GM18498 (cell line): ENCODE data around the gene ROBO1.
A peak's percentile ranks its signal among the peaks of the same experiment; 100 is the strongest.
"Not testable (repeated sequence)": the region's sequence is repeated elsewhere in the genome, so short reads cannot be mapped to it uniquely, and the experiment has no call there.

ENCODE experiments used
- ATAC-seq: cut with Tn5 transposase; IDR thresholded peaks from one replicate; pipeline ENCODE4 v1.9.1; 2021; ENCODE audit warnings: mild to moderate bottlenecking, moderate library complexity; ENCODE audit not compliant: unreplicated experiment

ROBO1 gene

DNA sequence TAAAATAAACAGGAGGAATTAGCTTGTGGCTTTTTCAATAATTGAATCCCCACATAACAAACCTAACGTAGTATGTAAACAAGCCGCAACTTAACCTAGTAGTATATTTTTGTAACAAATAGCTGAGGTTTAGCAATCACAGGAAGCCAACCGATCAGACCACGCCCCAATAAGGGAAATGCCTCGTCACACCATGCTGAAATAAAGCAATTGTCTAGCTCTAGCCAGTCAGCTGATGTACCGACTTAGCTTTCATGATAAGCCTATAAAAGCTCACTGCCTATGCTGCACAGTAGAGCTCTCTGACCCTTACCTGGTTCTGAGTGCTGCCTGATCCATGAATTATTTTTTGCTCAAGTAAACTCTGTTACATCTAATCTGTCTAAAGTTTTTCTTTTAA is 208.9 kb downstream of the ROBO1 start:
- ATAC-seq: no peak

DNA sequence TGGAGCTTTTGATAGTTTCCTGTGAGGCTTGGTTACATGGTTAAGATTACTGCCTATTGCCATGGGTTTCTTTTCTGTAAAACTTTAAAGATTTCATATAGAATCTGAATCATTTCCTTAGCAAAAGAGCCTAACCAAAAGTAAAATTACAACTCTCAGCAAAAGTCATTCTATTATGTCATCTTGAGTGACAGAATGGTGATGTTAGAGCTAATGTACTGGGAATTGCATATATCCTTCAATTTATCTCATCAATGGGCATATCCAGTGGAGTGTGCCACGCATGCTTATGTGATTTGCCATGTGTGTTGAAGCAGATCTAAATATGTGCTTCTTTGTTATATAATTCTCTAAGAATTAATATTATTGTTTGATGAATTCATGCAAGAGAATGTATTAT is 212.1 kb downstream of the ROBO1 start:
- ATAC-seq: no peak

DNA sequence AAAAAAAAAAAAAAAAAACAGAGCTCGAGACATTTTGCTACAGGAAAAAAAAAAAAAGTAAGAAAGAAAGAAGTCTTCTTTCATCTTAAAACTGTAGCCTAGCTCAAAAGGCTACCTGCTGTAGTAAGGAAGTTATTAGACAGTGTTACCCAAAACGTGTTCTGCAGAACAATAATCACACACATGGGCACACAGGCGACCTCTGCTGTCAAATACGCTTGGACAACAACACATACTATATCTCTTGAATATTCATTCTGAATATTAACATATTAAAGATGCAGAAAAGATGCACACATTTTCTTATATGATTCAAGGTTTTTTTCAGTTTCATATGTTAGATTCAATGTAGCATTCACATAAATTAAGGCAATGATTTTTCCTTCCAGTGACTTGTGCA is 215.8 kb downstream of the ROBO1 start:
- ATAC-seq: no peak

DNA sequence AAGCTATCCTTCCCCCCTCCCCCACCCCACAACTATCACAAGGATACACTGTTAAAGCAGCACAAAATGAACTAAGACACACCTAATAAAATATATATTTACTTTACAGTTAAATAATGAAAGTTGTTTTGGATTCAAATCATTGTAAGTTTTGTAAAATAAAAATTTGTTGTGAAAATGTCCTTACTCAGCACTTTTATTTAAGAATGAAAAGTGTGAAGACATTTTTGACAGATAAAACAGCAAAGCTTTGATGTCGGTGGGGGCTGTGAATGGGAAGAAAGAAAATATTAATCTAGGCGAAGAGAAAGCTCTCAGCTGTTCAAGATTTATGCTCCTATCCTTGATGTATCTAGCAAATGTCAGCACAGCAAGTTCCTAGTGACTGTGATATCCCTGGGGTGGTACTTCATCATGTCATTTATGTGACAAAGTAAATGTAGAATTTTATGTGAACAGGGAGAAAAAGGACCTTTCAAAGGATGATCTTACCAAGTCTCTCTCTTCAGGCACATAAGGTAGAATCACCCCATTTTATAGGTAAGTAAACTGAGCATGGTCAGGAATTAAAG is 216.4 kb downstream of the ROBO1 start:
- ATAC-seq: no peak

DNA sequence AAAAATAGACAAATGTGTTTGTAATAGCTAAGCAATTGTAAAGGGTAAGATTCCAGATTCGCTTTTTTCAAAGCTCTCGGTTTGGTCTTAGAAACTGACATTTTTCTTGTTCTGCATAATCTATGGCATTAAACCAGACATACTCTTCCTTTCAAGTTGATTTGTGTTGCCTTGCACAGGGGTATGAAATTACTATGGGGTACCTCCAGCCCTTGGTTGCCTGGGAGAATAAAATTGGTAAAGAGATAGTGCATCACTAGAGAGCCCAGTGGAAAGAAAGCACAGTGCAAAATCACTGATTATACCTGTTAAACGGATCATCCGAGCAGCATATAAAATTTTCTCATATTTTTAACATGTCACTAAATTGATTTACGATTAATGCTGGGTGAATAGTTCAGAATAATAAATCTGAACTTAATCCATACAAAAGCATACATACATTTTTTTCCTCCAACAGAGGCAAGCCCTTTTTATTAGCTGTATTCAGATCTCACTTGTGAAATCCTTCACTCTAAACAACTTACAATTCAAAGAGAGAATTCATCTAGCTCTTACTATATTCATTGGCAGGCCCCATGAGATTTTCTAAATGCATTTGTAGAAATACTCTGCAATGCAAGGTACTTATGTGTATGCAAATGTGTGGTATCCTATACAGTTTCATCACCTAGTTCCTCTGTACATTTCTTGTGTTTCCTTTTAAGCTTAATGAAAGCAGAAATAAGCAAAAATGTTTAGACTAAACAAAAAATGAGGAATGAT is 224.4 kb downstream of the ROBO1 start:
- ATAC-seq: no peak

DNA sequence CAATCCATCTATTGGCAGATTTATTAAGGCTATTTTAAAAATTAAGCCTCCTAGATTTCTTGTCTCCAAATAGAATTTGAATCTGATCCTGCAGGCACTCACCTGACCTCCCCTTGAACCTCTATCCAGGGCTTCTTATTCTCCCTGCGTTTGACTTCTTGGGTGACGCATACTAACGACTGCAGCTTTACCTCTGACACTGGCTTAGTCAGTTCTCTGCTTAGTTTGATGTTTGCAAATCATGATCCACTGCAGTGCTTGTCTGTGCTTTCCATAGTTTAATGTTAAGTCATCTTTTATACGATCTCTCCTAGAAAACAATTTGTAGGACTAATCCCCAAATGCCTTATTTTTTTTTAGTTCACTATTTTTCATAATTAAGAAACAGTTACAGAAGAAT is 233.1 kb downstream of the ROBO1 start:
- ATAC-seq: no peak

DNA sequence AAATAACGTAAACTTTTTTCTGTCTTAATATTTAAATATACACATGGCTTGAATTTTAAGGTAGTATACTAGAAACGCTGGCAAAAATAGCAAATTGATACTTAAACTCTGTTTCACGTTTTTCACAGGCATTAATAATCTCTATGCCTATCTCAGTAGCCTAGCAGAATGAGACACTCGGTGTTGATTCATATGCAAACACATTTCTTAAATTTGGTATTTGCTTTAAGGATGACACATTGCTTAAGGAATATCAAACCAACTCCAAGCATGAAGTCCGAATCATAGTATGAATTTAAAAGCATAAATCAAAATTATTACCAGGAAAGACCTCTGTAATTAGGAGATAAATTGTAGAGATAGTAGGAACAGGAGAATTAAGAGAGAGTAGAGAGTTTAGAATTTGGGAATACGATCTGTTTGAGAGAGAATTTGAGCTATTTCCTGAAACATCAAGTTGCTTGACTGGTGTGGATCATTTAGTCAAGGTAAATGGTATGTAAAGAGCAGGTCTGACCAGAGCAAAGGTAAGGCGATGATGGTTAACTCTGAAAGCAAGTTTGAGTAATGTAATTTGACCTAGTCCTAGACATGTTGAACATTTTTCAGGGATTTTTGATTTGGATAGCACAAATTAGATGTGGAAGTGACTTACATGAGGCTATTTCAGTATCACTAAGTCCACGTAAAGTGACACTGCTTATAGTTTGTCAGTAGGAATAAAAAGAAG is 236.1 kb downstream of the ROBO1 start:
- no peak for ATAC-seq

DNA sequence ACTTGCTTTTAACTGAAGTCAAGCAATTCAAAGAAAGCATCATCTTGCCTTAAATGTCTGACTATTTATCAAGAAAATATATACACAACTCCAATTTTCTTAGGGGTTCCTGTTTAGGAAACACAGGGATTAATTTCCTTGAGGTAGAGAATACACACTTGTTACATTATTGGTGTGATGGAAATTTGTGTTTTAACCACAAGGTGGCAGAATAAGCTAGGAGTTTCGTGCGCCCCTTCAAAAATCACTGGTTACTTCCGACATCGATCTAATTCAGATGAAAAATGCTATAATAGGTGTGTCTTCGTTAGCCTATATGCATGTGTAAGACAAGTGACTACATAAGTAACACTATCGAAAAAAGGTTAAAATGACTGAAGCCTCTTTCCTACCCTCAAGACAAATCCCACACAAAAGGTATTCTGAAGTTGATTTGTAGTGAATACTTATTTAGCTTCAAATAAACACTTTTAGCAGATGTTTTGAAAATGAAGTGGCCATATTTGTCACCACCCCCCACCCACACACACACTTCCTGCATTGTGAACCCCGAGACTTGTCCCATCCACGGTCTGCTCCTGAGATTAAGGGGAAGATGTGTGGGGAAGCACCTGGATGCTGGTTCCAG is 246.5 kb downstream of the ROBO1 start:
- ATAC-seq: peak; percentile 69

DNA sequence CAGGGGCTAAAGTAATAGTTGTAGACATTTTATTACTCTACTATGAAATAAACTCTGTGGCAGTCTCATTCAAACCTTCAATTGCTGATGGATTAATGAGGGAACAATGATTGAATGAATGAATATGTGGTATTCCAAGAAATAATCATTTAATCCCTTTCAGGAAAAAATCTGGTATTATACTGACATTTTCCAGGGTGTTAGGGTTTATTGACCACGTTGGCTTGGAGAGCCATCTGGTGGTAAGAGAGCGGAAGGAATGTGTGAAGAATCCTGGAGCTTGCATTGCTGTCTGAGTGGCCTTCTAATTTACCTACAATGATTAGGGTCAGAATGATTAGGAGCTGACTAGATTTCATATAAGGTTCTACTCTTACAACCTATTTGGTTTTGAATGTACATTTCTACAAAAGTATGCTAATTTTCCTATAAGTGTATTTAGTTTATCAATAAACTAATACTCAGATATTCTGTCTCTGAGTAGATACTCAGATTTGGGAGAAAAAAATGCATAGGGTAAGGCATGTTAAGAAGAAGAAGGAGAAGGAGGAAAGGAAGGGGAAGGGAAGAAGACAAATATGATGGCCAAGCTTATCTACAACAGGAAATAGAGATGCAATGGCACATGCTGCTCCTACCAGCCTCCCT is 249.9 kb downstream of the ROBO1 start:
- ATAC-seq: no peak

DNA sequence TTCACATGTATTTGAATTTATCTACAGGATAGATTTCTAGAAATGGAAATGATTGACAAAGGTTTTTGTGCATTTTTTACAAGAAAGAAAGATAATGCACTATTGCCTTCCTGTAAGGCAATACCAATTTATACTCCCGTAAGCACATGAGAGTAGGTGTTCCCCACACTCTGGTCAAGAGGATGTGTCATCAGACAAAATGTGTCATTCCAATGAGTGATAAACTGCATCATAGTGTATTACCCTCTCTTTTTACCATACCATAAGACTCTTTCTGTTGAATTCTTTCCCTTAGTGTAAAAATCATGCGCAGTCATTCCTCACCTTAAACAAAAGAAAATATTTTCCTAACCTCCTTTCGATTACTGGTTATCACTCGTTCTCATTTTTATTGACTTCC is 251.0 kb downstream of the ROBO1 start:
- ATAC-seq: no peak

DNA sequence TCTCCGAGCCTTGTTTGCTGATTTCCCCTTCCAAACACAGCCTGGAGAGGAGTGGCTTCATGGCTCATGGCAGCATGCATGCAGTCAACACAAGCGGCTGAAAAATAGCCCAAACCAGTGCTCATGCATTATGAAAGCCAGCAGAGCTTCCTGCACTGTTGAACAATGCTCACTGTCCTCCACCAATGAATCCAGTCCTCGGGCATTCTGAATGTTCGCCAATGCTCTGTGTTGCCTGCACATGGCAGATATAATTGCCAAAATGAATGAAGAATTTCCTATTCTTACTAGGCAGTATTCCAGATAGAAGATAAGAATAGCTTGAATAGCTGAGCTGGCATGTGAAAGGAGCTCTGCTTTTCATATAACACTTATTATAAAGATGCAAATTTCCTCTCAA is 252.7 kb downstream of the ROBO1 start:
- ATAC-seq: no peak

DNA sequence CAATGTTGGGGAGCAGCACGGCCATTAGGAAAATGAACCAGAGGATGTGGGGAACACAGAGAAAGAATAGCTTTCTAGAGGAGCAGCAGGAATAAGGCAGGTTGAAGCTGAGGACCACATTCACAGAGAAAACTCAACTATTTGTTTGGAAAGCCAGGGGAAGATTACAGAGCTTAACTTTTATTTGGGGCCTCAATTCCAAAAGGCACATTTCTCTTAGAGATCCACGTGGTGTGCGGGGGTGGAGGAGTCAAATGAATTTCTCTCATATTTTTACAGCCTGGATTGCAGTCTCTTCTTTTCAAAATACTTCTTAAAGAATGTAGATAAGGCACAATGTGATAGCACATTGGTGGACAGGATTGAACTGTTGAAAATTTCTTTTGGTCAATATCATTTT is 253.7 kb downstream of the ROBO1 start:
- no peak for ATAC-seq

DNA sequence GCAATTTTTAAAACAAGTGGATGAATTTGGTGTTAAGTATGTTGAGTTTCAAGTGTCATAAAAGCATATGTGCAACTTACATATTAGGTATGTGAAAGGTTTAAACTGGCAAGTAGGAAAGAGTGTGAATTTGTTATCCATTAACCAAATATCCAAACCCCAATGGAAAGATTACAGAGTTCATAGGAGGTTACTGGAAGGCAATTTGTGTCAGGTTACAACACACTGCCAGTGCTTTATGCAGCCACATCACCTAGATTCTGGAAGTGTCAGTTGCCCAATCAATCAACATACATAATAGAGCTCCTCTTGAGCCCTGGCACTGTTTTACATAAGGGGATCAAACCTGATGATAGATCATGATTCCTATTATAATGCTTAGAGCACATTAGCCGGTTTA is 261.0 kb downstream of the ROBO1 start:
- ATAC-seq: no peak

DNA sequence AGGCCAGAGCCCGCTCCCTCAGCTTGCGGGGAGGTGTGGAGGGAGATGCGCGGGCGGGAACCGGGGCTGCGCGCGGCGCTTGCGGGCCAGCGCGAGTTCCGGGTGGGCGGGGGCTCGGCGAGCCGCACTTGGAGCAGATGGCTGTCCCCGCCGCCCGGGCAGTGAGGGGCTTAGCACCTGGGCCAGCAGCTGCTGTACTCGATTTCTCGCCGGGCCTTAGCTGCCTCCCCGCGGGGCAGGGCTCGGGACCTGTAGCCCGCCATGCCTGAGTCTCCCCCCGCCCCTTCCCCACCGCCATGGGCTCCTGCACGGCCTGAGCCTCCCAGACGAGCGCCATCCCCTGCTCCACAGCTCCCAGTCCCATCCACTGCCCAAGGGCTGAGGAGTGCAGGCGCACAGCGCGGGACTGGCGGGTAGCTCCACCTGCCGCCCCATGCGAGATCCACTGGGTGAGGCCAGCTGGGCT is 265.5 kb downstream of the ROBO1 start:
- not testable (repeated sequence) for ATAC-seq

DNA sequence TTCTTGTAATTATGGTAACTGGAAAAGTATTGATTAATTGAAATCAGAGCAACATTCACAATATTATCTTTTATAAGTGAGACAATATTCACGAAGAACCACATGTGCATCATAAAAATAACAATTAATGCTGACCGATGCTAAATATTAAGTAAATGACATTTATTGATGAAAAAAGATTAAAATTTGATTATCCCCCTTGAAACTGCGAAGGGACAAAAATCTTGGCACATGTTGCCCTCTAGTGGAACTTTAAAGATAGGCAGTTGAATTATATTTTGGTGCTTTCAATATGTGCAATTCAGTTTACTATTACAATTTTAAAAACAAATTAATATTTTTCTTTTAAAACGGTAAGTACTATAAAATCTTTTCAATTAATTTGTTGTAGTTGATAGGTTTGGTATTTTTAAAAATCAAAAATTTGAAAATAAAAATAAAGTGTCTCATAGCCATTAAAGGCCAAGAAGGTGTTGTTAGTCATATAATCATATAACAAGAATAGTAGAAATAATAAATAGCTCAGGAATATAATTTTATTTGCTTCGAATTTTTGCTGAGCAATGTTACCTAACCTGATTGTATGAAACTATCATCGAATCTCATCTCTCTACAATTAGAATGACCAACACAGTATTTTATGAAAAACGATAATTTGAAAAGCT is 270.2 kb downstream of the ROBO1 start:
- ATAC-seq: no peak

DNA sequence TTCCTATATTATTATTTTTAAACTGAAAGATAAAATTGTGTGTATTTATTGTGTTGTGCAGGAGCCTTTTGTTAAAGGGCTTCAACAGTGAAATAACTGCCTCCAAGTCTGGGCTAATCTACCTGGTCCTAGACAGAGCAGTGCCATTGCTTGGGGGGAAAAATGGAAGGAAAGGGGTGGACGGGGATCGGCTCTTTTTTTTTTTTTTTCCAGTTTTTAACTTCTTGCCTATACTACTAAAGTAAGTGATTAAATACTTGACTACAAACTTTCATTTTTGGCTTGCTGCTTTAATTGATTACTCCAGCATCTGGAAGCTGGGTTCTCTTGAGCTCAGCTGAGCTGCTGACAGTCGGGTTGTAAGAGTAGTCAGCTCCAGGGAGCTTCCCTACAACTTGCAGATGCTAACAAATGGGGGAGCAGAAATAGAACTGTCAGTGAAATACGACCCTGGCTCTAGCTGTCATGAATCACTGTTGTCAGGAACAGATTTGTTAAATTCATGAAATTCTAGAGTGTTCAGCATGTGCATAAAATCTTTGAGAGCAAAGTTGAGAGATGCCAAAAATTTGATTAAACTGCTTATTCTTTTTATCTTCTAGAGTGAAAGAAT is 276.7 kb downstream of the ROBO1 start:
- no peak for ATAC-seq

DNA sequence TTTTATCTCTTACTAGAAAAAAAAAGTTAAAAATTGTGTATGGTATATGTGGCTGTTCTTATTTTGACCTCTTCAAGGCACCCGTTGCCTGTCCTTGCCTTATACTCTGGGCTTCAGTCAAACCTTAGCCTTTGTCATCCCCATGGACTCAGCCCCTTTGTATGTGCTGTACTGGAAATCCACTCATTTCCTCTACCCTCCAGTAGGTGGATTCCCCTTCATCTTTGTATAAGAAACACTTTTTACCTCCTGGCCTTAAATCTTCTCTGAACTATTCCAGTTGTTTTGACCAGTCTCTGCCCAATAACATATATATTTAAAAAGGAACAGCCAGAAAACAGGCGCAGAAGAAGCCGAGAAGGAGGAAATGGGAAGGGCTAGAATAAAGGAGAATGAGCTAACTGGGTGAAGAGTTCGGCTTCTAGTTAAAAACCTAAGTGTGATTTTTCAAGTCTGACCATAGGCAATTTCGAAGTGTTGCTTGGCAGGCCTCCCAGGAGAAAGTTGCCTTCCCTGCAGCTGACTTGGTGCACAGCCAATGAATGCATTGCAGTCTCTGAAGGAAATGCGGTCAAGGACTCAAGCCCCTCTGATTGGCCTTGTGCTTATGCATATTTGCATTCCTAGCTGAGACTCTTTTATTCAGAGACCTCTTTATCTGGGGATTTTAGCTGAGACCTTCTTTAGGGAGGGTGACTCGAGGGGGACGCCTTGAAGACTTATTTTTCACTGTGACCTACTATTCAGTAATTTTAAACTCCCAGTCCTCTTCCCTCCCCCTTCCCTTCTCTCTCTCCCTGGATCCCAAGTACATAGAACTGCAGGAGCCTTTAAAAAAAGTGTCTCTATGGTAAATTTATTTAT is 277.4 kb downstream of the ROBO1 start:
- ATAC-seq: no peak

DNA sequence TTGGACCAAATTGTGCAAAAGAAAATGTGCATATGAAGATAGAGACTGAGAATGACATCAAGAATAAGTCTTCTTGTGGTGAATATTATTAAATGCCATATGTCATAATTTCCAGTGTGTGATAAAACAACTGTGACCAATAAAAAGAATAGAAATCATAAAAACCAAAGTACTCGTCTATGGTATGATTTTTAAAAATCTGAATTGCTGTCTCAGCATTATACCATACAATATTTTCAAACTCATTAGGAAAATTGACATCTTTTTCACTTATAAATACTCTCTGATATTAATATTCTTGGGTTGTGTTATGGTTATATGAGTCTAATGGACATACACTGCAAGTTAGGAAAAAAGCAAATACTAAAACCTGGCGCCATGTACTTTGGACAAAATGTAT is 279.4 kb downstream of the ROBO1 start:
- ATAC-seq: no peak

DNA sequence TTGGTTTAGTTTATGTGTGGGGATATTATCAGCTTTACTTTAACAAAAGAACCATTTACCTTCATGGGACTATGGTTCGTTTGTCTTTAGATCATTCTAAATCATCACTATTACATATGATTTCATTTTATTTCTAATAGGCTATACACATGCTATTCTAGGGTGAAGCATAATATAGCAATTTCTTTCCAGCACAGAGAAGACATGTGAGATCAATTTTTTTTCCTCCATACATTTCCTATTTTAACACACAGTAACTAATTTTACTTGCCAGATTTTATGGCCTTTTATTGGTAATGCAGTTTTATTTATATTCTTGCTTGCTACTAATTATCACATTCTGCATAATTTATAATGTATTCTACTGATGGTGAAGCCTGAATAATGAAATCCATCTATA is 287.1 kb downstream of the ROBO1 start:
- no peak for ATAC-seq
